ENCODE results near the gene PROX1.

DNA sequence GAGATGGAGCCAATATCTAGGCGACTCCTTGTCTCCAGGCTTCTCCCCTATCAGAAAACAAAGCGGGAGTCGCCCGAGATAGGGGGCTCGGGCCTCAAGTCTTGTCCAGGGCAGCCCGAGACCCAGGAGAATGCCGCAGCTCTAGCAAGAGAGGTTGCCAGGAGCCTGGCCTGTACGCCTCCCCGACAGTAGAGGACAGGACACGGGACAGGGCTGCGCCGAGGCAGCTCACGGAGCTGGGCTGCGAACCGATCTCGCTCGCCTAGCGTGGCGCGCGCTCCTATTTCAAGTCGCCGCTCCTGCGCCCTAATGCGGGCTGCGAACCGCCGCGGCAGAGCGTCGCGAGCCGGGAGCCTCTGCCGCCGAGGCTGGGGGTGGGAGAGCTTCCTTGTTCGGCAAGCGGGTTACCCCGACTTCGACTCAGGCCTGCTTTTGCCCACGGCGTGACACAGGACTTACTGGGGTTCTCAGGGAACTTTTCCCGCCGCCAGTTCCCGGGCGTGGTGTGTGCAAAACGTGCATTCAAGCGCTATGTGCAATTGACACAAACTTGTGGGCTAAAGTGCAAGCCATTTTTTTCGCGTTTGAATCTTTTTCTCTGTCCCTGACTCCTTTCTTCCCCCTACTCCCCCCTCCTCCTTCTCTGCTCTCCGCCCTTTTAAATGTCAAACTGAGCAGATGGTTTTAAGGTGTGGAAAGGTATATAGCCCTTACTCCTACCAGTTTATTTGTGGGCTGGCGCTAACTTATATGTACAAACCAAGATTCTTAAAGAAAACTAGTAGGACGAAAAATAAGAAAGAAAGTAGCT, 2.4 kb upstream of the PROX1 start:
- TF ChIP-seq, protein P1, sequence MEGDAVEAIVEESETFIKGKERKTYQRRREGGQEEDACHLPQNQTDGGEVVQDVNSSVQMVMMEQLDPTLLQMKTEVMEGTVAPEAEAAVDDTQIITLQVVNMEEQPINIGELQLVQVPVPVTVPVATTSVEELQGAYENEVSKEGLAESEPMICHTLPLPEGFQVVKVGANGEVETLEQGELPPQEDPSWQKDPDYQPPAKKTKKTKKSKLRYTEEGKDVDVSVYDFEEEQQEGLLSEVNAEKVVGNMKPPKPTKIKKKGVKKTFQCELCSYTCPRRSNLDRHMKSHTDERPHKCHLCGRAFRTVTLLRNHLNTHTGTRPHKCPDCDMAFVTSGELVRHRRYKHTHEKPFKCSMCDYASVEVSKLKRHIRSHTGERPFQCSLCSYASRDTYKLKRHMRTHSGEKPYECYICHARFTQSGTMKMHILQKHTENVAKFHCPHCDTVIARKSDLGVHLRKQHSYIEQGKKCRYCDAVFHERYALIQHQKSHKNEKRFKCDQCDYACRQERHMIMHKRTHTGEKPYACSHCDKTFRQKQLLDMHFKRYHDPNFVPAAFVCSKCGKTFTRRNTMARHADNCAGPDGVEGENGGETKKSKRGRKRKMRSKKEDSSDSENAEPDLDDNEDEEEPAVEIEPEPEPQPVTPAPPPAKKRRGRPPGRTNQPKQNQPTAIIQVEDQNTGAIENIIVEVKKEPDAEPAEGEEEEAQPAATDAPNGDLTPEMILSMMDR (IDR thresholded peaks at IDR 0.05), result no peak
- TF ChIP-seq KAT7 (CRISPR knock-in tag; IDR thresholded peaks at IDR 0.05; ENCODE audit: borderline replicate concordance) (no peak), CBFB (CRISPR knock-in tag; IDR thresholded peaks at IDR 0.05; ENCODE audit: low read depth) (no peak), RELA (CRISPR knock-in tag; IDR thresholded peaks at IDR 0.05; ENCODE audit: borderline replicate concordance) (no peak), CREM (CRISPR knock-in tag; IDR thresholded peaks at IDR 0.05) (no peak), ZNF138 (CRISPR knock-in tag; conservative IDR thresholded peaks at IDR 0.05) (no peak), FOXJ3 (CRISPR knock-in tag; IDR thresholded peaks at IDR 0.05; ENCODE audit: borderline replicate concordance) (no peak), PRRX2 (CRISPR knock-in tag; IDR thresholded peaks at IDR 0.05) (no peak)
- TF ChIP-seq, protein P2, sequence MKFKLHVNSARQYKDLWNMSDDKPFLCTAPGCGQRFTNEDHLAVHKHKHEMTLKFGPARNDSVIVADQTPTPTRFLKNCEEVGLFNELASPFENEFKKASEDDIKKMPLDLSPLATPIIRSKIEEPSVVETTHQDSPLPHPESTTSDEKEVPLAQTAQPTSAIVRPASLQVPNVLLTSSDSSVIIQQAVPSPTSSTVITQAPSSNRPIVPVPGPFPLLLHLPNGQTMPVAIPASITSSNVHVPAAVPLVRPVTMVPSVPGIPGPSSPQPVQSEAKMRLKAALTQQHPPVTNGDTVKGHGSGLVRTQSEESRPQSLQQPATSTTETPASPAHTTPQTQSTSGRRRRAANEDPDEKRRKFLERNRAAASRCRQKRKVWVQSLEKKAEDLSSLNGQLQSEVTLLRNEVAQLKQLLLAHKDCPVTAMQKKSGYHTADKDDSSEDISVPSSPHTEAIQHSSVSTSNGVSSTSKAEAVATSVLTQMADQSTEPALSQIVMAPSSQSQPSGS (CRISPR knock-in tag; IDR thresholded peaks at IDR 0.05; ENCODE audit: borderline replicate concordance, low read depth), result no peak
- TF ChIP-seq, protein P3, sequence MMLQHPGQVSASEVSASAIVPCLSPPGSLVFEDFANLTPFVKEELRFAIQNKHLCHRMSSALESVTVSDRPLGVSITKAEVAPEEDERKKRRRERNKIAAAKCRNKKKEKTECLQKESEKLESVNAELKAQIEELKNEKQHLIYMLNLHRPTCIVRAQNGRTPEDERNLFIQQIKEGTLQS (CRISPR knock-in tag; conservative IDR thresholded peaks at IDR 0.05), result no peak

All from WTC11 (cell line).